Endothelial cell of umbilical vein (primary cell): ENCODE data around the gene MGLL. TPM values are rescaled to one million over a fixed set of nuclear protein-coding genes. Genes with fewer than 3 reads are reported as not detected.

Experiments
- BruUV-seq: library from RNA; stranded (reverse); fragments of 400-500 nt; replicated peaks from 2 replicates; lab custom pipeline; 2021; lab: Mats Ljungman, UMichigan
- CTCF ChIA-PET: fragments of 300-600, 350-600 bp; sonication (Branson Sonifier 250); formaldehyde crosslinking; loops from one replicate; lab custom pipeline; 2021; ENCODE audit warnings: antibody characterized with exemption, inconsistent platforms; lab: Charles Lee
- POLR2A ChIA-PET: fragments of 300-600, 350-600 bp; sonication (Branson Sonifier 250); formaldehyde crosslinking; loops from one replicate; lab custom pipeline; 2021; ENCODE audit warnings: antibody characterized with exemption, inconsistent platforms; lab: Charles Lee
- DNase-seq: peaks from one replicate; pipeline ENCODE4 v3.0.0-alpha.2; 2011; ENCODE audit warnings: low read depth, low spot score
- FAIRE-seq: peaks from 2 replicates; lab custom pipeline; 2011; peaks lifted over from hg19 to GRCh38; lab: Jason Lieb, UNC
- H2AFZ ChIP-seq: 2 replicates; pipeline ENCODE4 v1.6.0; 2012; ENCODE audit warnings: low read depth, low read length, control low read depth, inconsistent platforms
- H3K27ac ChIP-seq: 2 replicates; pipeline ENCODE4 v1.5.1; 2011; ENCODE audit warnings: low read depth, mild to moderate bottlenecking, control low read depth, low read length, moderate library complexity; ENCODE audit not compliant: insufficient read depth
- H3K27me3 ChIP-seq, 2 experiments: 2 replicates each; pipeline versions ENCODE4 v1.6.0 to v1.6.1; 2011; ENCODE audit warnings: low read length in 2 of 2, mixed read lengths in 1 of 2; ENCODE audit not compliant: control insufficient read depth in 2 of 2, insufficient read depth in 2 of 2
- H3K36me3 ChIP-seq, 2 experiments: 2 replicates in 1 of 2; 3 replicates in 1 of 2; pipeline ENCODE4 v1.5.1; 2011; ENCODE audit warnings: low read length in 2 of 2, mild to moderate bottlenecking in 1 of 2, moderate library complexity in 1 of 2; ENCODE audit not compliant: control insufficient read depth in 2 of 2, insufficient read depth in 2 of 2; ENCODE audit errors: extremely low read depth in 1 of 2
- H3K4me1 ChIP-seq: 3 replicates; pipeline ENCODE4 v1.5.1; 2011; ENCODE audit warnings: mild to moderate bottlenecking, low read length; ENCODE audit not compliant: control insufficient read depth, insufficient read depth; ENCODE audit errors: extremely low read depth
- H3K4me2 ChIP-seq: 2 replicates; pipeline ENCODE4 v1.6.1; 2011; ENCODE audit warnings: low read length, control low read depth, mixed read lengths; ENCODE audit not compliant: insufficient read depth
- H3K4me3 ChIP-seq, 3 experiments: fragments of 200-600 bp in 1 of 3; sonication (generic), shearing (Covaris generic) in 1 of 3; replicated peaks in 1 of 3; 2 replicates each; pipeline ENCODE4 v1.5.1; 2011 to 2016; ENCODE audit warnings: control low read depth in 3 of 3, low read length in 3 of 3, mild to moderate bottlenecking in 2 of 3, inconsistent platforms in 1 of 3, low read depth in 1 of 3, moderate library complexity in 1 of 3; ENCODE audit not compliant: insufficient read depth in 1 of 3
- H3K79me2 ChIP-seq: 2 replicates; pipeline ENCODE4 v1.6.0; 2012; ENCODE audit warnings: low read length, inconsistent platforms; ENCODE audit not compliant: control insufficient read depth, insufficient read depth
- H3K9ac ChIP-seq: replicated peaks from 2 replicates; pipeline ENCODE3; 2011; ENCODE audit warnings: low read length, control low read depth; ENCODE audit not compliant: insufficient read depth; ENCODE audit errors: extremely low read depth
- H3K9me1 ChIP-seq: replicated peaks from 3 replicates; pipeline ENCODE4 v1.6.0; 2011; ENCODE audit warnings: mild to moderate bottlenecking, low read length; ENCODE audit not compliant: control insufficient read depth, insufficient read depth; ENCODE audit errors: extremely low read depth
- H3K9me3 ChIP-seq: replicated peaks from 2 replicates; pipeline ENCODE4 v1.5.1; 2012; ENCODE audit warnings: low read length, inconsistent platforms; ENCODE audit not compliant: control insufficient read depth, insufficient read depth
- H4K20me1 ChIP-seq: replicated peaks from 2 replicates; pipeline ENCODE3; 2011; ENCODE audit warnings: mild to moderate bottlenecking, low read length; ENCODE audit not compliant: control insufficient read depth, insufficient read depth; ENCODE audit errors: extremely low read depth
- CTCF ChIP-seq, 2 donors: IDR thresholded peaks; 1 replicate in 1 of 2; 2 replicates in 1 of 2; pipeline ENCODE4 v1.5.1; 2011; ENCODE audit warnings: low read length in 2 of 2, mild to moderate bottlenecking in 2 of 2, moderate library complexity in 2 of 2, control low read depth in 1 of 2, inconsistent platforms in 1 of 2, low read depth in 1 of 2; ENCODE audit not compliant: insufficient read depth in 1 of 2; ENCODE audit errors: extremely low read depth in 1 of 2
- EZH2 ChIP-seq: IDR thresholded peaks from 2 replicates; pipeline ENCODE4 v1.6.1; 2012; ENCODE audit warnings: borderline replicate concordance, low read depth, mild to moderate bottlenecking, moderate library complexity, low read length, inconsistent platforms; ENCODE audit not compliant: severe bottlenecking
- FOS ChIP-seq: IDR thresholded peaks from 2 replicates; pipeline ENCODE4 v1.6.1; 2011; ENCODE audit warnings: mild to moderate bottlenecking, low read length, moderate library complexity, borderline replicate concordance; ENCODE audit not compliant: insufficient read depth
- GATA2 ChIP-seq: IDR thresholded peaks from 2 replicates; pipeline ENCODE4 v1.7.0; 2011; ENCODE audit warnings: low read depth, mild to moderate bottlenecking, moderate library complexity, mixed read lengths, low read length; ENCODE audit not compliant: insufficient read length, insufficient read depth
- JUN ChIP-seq: IDR thresholded peaks from 2 replicates; pipeline ENCODE4 v1.6.1; 2011; ENCODE audit warnings: borderline replicate concordance, low read depth; ENCODE audit not compliant: insufficient read length, insufficient read depth
- MYC ChIP-seq: IDR thresholded peaks from one replicate; pipeline ENCODE4 v1.6.1; 2011; ENCODE audit warnings: mild to moderate bottlenecking, low read depth, low read length
- POLR2A ChIP-seq: IDR thresholded peaks from 2 replicates; pipeline ENCODE4 v1.6.1; 2012; ENCODE audit warnings: low read depth, mild to moderate bottlenecking, control low read depth, low read length
- POLR2AphosphoS5 ChIP-seq: IDR thresholded peaks from 2 replicates; pipeline ENCODE4 v1.6.1; 2012; ENCODE audit warnings: low read depth, mild to moderate bottlenecking, control low read depth, low read length, moderate library complexity; ENCODE audit not compliant: insufficient read depth
- dilution Hi-C: fragments of 300-500 bp; cut with MboI; formaldehyde crosslinking; loops from one replicate; pipeline ENCODE4 v1.15.0; 2019; ENCODE audit warnings: low sequenced_read_pairs; ENCODE audit not compliant: extremely low pct_ligation_motif_present
- intact Hi-C: fragments of 100-400 bp; cut with micrococcal nuclease; formaldehyde crosslinking; loops from one replicate; pipeline ENCODE4 v1.10.0; 2022
- polyA plus RNA-seq, 4 experiments: library from polyadenylated mRNA; depleted of rRNA in 3 of 4; stranded (reverse) in 3 of 4; unstranded in 1 of 4; fragments of >200 nt; gene quantifications; 2 replicates each; pipeline versions ENCODE4 v1.2.1 to v1.2.3, GENCODE V29; 2011 to 2012; ENCODE audit warnings: missing spikeins in 1 of 4
- total RNA-seq: library from RNA; stranded (reverse); gene quantifications from 2 replicates; pipeline ENCODE4 v1.2.3, GENCODE V29; 2021
- TF ChIP-seq, protein P1 (sequence below): IDR thresholded peaks from 2 replicates; pipeline ENCODE4 v1.6.1; 2011; ENCODE audit not compliant: insufficient read depth, insufficient read length

MGLL gene
- total and polyA plus RNA-seq, 2 donors (not counting 3 experiments of a cell fraction or from before 2014, with no cell fraction given) = 30.7 to 60.2 TPM

DNA sequence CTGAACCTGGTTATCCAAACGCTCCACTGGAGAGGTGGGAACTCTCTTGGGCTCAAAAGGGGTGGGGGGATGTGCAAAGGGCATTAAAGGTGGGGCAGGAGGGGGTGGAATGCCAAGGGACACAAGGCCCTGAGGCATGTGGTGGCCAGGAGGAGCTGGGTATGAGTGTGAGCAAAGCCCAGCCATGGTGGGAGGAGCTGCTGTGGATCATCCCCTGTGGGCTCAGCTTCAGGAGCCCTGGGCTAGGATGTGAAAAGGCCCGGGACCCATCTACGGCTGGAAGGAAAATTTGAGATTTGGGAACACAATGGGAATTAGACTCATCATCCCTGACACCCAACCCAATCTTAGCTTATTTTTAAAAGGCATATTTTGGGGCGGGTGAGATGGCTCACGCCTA, 33.3 kb downstream of the MGLL start:
- Histone ChIP-seq H3K4me3 (no peak overlapping the region), H2AFZ (no peak overlapping the region), H3K27me3 (no peaks in the 10 kb centered on the region), H3K9me1 (no peaks in the 10 kb centered on the region), H3K79me2 (peaks cover 9% of the 10 kb centered on the region), H3K27ac (no peak overlapping the region), H3K9ac (no peak overlapping the region), H4K20me1 (no peaks in the 10 kb centered on the region), H3K4me2 (no peak overlapping the region), H3K4me1 (peaks cover 6% of the 10 kb centered on the region), H3K36me3 (no peaks in the 10 kb centered on the region), H3K9me3 (no peaks in the 10 kb centered on the region)
- no TSS peak for BruUV-seq
- no peak for DNase-seq
- FAIRE-seq = no peak
- CTCF ChIA-PET = interaction anchor here (0.7 to 3.3 kb wide), 8 partner anchors 11 to 214 kb away, joined by 3 to 23 read pairs (median 3); partner anchors contain the start of gene MGLL
- TF ChIP-seq JUN (no peak), POLR2AphosphoS5 (no peak), EZH2 (no peak), CTCF (IDR thresholded peaks at IDR 0.05; ENCODE audit: extremely low read depth in 1 of 2, insufficient read depth in 1 of 2, low read depth in 1 of 2, low read length in 2 of 2) (no peak), FOS (no peak), MYC (no peak), GATA2 (no peak), POLR2A (no peak)
- TF ChIP-seq, protein P1, sequence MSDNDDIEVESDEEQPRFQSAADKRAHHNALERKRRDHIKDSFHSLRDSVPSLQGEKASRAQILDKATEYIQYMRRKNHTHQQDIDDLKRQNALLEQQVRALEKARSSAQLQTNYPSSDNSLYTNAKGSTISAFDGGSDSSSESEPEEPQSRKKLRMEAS = no peak
- dilution Hi-C loops = no loop called here
- POLR2A ChIA-PET = interaction anchor here (0.9 kb wide), 1 partner anchor 54 kb away, joined by 3 read pairs; no protein-coding TSS in a partner anchor
- intact Hi-C loops = no loop called here
